ENCODE results near the gene C5orf46. TPM values are rescaled to one million over a fixed set of nuclear protein-coding genes. Genes with fewer than 3 reads are reported as not detected.

The C5orf46 gene
- total RNA-seq, 4 donors from 2014 or later, result not detected

DNA sequence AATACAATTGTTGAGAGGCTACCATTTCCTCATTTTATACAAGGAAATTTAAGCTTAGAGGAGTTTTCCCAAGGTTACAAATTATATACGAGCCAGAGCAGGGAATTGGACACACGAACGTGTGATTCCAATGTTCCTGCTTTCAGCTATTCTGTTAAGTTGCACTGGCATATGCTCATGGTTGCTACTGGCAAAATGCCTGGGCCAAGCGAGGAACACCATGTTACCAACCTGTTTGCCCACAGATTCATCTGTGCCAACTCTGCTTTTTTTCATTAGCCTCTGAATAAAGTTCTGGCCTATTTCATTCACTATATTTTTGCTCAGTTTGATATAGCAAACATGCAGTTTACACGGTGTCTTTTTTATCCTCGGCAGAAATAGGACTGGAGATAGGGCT, 5.1 kb upstream of the C5orf46 start:
- no peaks in the 10 kb centered on the region for H3K4me1 ChIP-seq
- no peaks in the 10 kb centered on the region for H3K36me3 ChIP-seq
- intact Hi-C loops (cut with DNase I; ENCODE audit: low total_unique reads), result no loop called here
- H3K27ac ChIP-seq, result no peak overlapping the region
- no peaks in the 10 kb centered on the region for H3K9me3 ChIP-seq
- TF ChIP-seq, protein P1, sequence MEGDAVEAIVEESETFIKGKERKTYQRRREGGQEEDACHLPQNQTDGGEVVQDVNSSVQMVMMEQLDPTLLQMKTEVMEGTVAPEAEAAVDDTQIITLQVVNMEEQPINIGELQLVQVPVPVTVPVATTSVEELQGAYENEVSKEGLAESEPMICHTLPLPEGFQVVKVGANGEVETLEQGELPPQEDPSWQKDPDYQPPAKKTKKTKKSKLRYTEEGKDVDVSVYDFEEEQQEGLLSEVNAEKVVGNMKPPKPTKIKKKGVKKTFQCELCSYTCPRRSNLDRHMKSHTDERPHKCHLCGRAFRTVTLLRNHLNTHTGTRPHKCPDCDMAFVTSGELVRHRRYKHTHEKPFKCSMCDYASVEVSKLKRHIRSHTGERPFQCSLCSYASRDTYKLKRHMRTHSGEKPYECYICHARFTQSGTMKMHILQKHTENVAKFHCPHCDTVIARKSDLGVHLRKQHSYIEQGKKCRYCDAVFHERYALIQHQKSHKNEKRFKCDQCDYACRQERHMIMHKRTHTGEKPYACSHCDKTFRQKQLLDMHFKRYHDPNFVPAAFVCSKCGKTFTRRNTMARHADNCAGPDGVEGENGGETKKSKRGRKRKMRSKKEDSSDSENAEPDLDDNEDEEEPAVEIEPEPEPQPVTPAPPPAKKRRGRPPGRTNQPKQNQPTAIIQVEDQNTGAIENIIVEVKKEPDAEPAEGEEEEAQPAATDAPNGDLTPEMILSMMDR (IDR thresholded peaks at IDR 0.05), result no peak
- TF ChIP-seq POLR2A (IDR thresholded peaks at IDR 0.05), result no peak
- no peak for DNase-seq
- H3K4me3 ChIP-seq, result no peak overlapping the region
- no peaks in the 10 kb centered on the region for H3K27me3 ChIP-seq

DNA sequence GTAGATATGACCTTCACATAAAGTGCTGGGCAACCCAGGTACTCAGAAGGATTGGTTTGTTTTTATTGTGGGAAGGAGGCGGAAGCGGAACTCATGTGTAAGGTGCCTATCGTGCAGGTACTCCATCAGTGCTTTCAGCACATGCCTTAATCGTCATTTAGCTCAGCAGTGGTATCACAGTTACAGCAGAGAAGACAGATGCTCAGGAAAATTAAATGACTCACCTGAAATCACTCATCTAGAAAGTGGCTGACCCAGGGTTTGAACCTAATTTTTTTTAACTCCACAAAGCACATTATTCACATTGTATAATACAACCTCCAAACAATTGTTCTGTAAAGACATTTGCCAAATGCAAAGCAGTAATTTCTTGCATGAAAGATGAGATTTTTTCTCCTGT, 2.2 kb downstream of the C5orf46 start:
- no peak overlapping the region for H3K4me3 ChIP-seq
- TF ChIP-seq, protein P1 (IDR thresholded peaks at IDR 0.05), result no peak
- TF ChIP-seq POLR2A (IDR thresholded peaks at IDR 0.05), result no peak
- no peaks in the 10 kb centered on the region for H3K27me3 ChIP-seq
- no peaks in the 10 kb centered on the region for H3K4me1 ChIP-seq
- H3K9me3 ChIP-seq, result no peaks in the 10 kb centered on the region
- intact Hi-C loops (cut with DNase I; ENCODE audit: low total_unique reads), result no loop called here
- DNase-seq, result no peak
- no peak overlapping the region for H3K27ac ChIP-seq
- no peaks in the 10 kb centered on the region for H3K36me3 ChIP-seq

DNA sequence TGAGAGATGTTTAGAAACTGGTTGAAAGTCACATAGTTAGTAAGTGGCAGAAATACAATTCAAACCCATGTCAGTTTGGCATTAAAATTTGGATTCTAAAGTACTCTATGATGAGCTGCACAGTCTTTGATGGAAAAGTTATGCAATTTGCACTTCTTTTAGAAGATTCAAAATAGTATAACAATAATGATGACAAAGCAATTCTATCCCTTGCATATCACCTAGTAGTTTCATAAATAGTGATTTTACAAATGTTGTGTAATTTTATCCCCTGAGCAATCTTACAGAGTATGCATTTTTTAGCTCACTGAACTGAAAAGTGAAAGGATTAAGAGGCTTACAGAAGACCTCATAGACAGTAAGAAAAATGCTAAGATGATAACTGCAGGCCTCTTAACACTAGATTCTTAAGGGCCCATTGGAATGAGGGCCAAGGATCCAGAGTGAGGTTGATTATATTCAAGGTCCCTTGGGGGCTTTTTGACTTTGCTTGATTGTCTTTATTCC, 3.7 kb downstream of the C5orf46 start:
- H3K4me1 ChIP-seq, result no peaks in the 10 kb centered on the region
- H3K36me3 ChIP-seq, result no peaks in the 10 kb centered on the region
- H3K9me3 ChIP-seq, result no peaks in the 10 kb centered on the region
- no peaks in the 10 kb centered on the region for H3K27me3 ChIP-seq
- DNase-seq, result no peak
- TF ChIP-seq POLR2A (IDR thresholded peaks at IDR 0.05), result no peak
- intact Hi-C loops (cut with DNase I; ENCODE audit: low total_unique reads), result no loop called here
- H3K4me3 ChIP-seq, result no peak overlapping the region
- no peak overlapping the region for H3K27ac ChIP-seq

DNA sequence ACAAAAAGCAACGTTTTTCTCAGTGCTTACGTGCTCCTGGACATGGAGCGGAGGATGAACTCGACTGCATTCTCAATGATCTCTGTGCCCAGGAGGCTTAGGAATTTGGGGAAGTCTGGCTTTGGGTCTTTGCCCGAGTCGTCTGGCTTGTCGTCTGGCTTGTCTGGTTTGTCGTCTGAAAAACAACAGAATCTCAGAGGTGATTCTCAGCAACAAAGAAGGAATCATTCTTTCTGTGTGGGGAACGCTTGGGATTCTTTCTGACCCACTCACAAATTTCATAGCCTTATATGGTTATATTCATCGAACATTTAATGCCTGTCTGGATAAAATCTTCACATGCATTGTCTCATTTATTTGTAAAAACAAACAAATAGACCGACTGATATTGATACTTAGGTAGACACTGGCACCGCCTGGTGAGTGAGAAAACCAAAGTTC, 4.7 kb downstream of the C5orf46 start:
- no peaks in the 10 kb centered on the region for H3K27me3 ChIP-seq
- intact Hi-C loops (cut with DNase I; ENCODE audit: low total_unique reads), result no loop called here
- no peaks in the 10 kb centered on the region for H3K4me1 ChIP-seq
- TF ChIP-seq POLR2A (IDR thresholded peaks at IDR 0.05), result no peak
- TF ChIP-seq, protein P1 (IDR thresholded peaks at IDR 0.05), result no peak
- no peaks in the 10 kb centered on the region for H3K9me3 ChIP-seq
- no peak overlapping the region for H3K4me3 ChIP-seq
- DNase-seq, result no peak
- H3K27ac ChIP-seq, result no peak overlapping the region
- no peaks in the 10 kb centered on the region for H3K36me3 ChIP-seq

DNA sequence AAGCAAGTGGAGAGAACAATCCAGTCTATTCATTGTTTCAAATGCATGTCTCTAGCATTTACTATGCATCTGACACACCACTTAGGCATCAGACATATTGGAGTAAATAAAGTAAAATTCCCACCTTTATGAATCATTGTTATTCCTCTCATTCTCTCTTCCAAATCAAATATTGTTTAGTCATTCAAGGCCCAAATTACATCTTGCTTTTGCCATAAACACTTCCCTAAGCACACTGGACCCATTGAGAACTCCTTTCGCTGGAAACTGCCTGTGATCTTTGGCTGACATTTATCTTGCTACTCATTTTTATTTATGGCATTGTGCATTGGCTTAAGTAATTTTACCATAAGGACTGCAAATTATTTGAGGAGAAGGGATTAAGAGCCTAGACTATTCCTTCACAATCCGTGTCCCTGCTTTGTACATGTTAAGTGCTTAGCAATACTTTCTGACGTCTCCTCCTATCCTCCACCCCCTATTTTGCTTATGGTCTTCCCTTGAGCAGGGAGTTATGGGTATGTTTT, 7.4 kb downstream of the C5orf46 start:
- intact Hi-C loops (cut with DNase I; ENCODE audit: low total_unique reads), result no loop called here
- Histone ChIP-seq H3K27ac (no peak overlapping the region), H3K9me3 (no peaks in the 10 kb centered on the region), H3K36me3 (no peaks in the 10 kb centered on the region), H3K4me3 (no peak overlapping the region), H3K4me1 (no peaks in the 10 kb centered on the region), H3K27me3 (no peaks in the 10 kb centered on the region)
- TF ChIP-seq POLR2A (IDR thresholded peaks at IDR 0.05), result no peak
- TF ChIP-seq, protein P1 (IDR thresholded peaks at IDR 0.05), result no peak
- DNase-seq, result no peak

DNA sequence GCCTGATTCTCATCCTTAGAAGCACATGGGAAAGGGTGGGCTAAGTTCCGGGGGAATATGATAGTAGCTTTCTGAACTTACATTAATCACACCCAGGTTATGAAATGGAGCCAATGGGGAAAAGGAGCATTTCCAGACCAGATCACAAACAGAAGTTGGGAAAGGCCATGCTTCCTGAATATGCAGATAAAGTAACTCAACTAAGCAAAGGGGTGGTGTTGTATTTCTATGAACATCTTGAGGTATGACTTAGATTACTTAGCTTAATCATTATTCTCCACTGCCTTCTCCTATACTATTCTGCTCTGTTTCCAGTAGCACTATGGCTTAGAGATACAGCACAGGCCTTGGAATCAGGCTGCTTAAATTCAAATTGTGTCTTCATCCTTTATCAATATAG, 10.5 kb downstream of the C5orf46 start:
- intact Hi-C loops (cut with DNase I; ENCODE audit: low total_unique reads), result no loop called here
- TF ChIP-seq POLR2A (IDR thresholded peaks at IDR 0.05), result no peak
- no peaks in the 10 kb centered on the region for H3K27me3 ChIP-seq

More for the DNA sequence above, 10.5 kb downstream of the C5orf46 start:
- Histone ChIP-seq H3K4me3 (no peak overlapping the region), H3K36me3 (no peaks in the 10 kb centered on the region), H3K9me3 (no peaks in the 10 kb centered on the region), H3K4me1 (no peaks in the 10 kb centered on the region), H3K27ac (no peak overlapping the region)
- no peak for DNase-seq
